GM21576 (cell line): ENCODE data around the gene SLC25A22.

Experiments used
- ATAC-seq: cut with Tn5 transposase; IDR thresholded peaks from one replicate; pipeline ENCODE4 v1.9.1; 2021; ENCODE audit warnings: mild to moderate bottlenecking, moderate library complexity; ENCODE audit not compliant: unreplicated experiment

The SLC25A22 gene

GRCh38 chr11:823441-824291 is 25.6 kb upstream of the SLC25A22 start:
- no peak for ATAC-seq

- ATAC-seq = no peak
Measured at GRCh38 chr11:821512-822371, 23.7 kb upstream of the SLC25A22 start.

- no peak for ATAC-seq
Measured at GRCh38 chr11:820655-821511, 22.8 kb upstream of the SLC25A22 start.

- peak; percentile 62 for ATAC-seq
Measured at GRCh38 chr11:819943-820649, 22.0 kb upstream of the SLC25A22 start.

- ATAC-seq = peak; percentile 59
Measured at GRCh38 chr11:819129-819931, 21.2 kb upstream of the SLC25A22 start.

GRCh38 chr11:818396-819128 is 20.5 kb upstream of the SLC25A22 start, which contains the start of gene PNPLA2:
Gene PNPLA2, plus strand, starts transcription at chr11:818914. Its CDS starts 805 bp downstream, at chr11:819719.
- ATAC-seq = no peak

- no peak for ATAC-seq
Measured at GRCh38 chr11:816433-816779, 18.3 kb upstream of the SLC25A22 start.

GRCh38 chr11:815675-816432 is 17.8 kb upstream of the SLC25A22 start:
- ATAC-seq = no peak

- no peak for ATAC-seq
Measured at GRCh38 chr11:813456-814096, 15.5 kb upstream of the SLC25A22 start.

- ATAC-seq = no peak
Measured at GRCh38 chr11:813072-813455, 15.0 kb upstream of the SLC25A22 start.

- no peak for ATAC-seq
Measured at GRCh38 chr11:812390-812789, 14.3 kb upstream of the SLC25A22 start.

- ATAC-seq = no peak
Measured at GRCh38 chr11:811446-812245, 13.6 kb upstream of the SLC25A22 start.

GRCh38 chr11:810040-810567 is 12.0 kb upstream of the SLC25A22 start:
- no peak for ATAC-seq

- peak; percentile 70 for ATAC-seq
Measured at GRCh38 chr11:809287-810039, 11.4 kb upstream of the SLC25A22 start, which contains the start of gene RPLP2. Gene RPLP2, plus strand, starts transcription at chr11:809967. Its CDS starts 268 bp downstream, at chr11:810235.

GRCh38 chr11:808427-809286 is 10.6 kb upstream of the SLC25A22 start:
- ATAC-seq = no peak
